Measurements from ENCODE around the gene POLD2.

Gene POLD2

GRCh38 chr7:44114586-44115310 is 8.6 kb downstream of the POLD2 start:
- H3K4me1 ChIP-seq (ENCODE audit: control insufficient read depth, low read length), result 0 out of 2 replicates have a peak, but pooled peaks cover 3% of the 10 kb centered on the region
- H3K27ac ChIP-seq (ENCODE audit: low read depth, low read length), result no peak overlapping the region
- H3K36me3 ChIP-seq (ENCODE audit: control insufficient read depth, low read length), result peaks cover 60% of the 10 kb centered on the region
- H3K4me2 ChIP-seq (ENCODE audit: low read length), result no peak overlapping the region
- H3K4me3 ChIP-seq (ENCODE audit: low read length), result no peak overlapping the region
- no peaks in the 10 kb centered on the region for H3F3A ChIP-seq (ENCODE audit: control insufficient read depth, insufficient read depth)
- H3K79me2 ChIP-seq (ENCODE audit: control insufficient read depth, low read length), result peaks cover 19% of the 10 kb centered on the region
- no peaks in the 10 kb centered on the region for H3K9me3 ChIP-seq (ENCODE audit: control insufficient read depth, insufficient read depth, low read length)
- H3K9me2 ChIP-seq (replicated peaks; ENCODE audit: control insufficient read depth, low read length), result no peaks in the 10 kb centered on the region
- H4K20me1 ChIP-seq (ENCODE audit: control insufficient read depth, insufficient read depth, low read depth, low read length), result no peaks in the 10 kb centered on the region
- H3K27me3 ChIP-seq (ENCODE audit: control insufficient read depth, low read length), result no peaks in the 10 kb centered on the region
- no peak for TF ChIP-seq EZH2phosphoT487 (IDR thresholded peaks at IDR 0.05; ENCODE audit: borderline replicate concordance, low read length)
- TF ChIP-seq, protein P1, sequence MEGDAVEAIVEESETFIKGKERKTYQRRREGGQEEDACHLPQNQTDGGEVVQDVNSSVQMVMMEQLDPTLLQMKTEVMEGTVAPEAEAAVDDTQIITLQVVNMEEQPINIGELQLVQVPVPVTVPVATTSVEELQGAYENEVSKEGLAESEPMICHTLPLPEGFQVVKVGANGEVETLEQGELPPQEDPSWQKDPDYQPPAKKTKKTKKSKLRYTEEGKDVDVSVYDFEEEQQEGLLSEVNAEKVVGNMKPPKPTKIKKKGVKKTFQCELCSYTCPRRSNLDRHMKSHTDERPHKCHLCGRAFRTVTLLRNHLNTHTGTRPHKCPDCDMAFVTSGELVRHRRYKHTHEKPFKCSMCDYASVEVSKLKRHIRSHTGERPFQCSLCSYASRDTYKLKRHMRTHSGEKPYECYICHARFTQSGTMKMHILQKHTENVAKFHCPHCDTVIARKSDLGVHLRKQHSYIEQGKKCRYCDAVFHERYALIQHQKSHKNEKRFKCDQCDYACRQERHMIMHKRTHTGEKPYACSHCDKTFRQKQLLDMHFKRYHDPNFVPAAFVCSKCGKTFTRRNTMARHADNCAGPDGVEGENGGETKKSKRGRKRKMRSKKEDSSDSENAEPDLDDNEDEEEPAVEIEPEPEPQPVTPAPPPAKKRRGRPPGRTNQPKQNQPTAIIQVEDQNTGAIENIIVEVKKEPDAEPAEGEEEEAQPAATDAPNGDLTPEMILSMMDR (IDR thresholded peaks at IDR 0.05; ENCODE audit: low read depth, low read length, poor library complexity, severe bottlenecking), result no peak

GRCh38 chr7:44113764-44114354 is 9.5 kb downstream of the POLD2 start:
- Histone ChIP-seq H3K4me2 (ENCODE audit: low read length) (no peak overlapping the region), H3K27me3 (ENCODE audit: control insufficient read depth, low read length) (no peaks in the 10 kb centered on the region), H3K4me1 (ENCODE audit: control insufficient read depth, low read length) (no peaks in the 10 kb centered on the region), H3K4me3 (ENCODE audit: low read length) (no peak overlapping the region), H3K9me2 (replicated peaks; ENCODE audit: control insufficient read depth, low read length) (no peaks in the 10 kb centered on the region), H4K20me1 (ENCODE audit: control insufficient read depth, insufficient read depth, low read depth, low read length) (no peaks in the 10 kb centered on the region), H3K36me3 (ENCODE audit: control insufficient read depth, low read length) (peaks cover 51% of the 10 kb centered on the region), H3K27ac (ENCODE audit: low read depth, low read length) (no peak overlapping the region), H3K9me3 (ENCODE audit: control insufficient read depth, insufficient read depth, low read length) (no peaks in the 10 kb centered on the region), H3K79me2 (ENCODE audit: control insufficient read depth, low read length) (peaks cover 10% of the 10 kb centered on the region), H3F3A (ENCODE audit: control insufficient read depth, insufficient read depth) (no peaks in the 10 kb centered on the region)
- no peak for TF ChIP-seq EZH2phosphoT487 (IDR thresholded peaks at IDR 0.05; ENCODE audit: borderline replicate concordance, low read length)
- TF ChIP-seq, protein P1 (IDR thresholded peaks at IDR 0.05; ENCODE audit: low read depth, low read length, poor library complexity, severe bottlenecking), result no peak

DNA sequence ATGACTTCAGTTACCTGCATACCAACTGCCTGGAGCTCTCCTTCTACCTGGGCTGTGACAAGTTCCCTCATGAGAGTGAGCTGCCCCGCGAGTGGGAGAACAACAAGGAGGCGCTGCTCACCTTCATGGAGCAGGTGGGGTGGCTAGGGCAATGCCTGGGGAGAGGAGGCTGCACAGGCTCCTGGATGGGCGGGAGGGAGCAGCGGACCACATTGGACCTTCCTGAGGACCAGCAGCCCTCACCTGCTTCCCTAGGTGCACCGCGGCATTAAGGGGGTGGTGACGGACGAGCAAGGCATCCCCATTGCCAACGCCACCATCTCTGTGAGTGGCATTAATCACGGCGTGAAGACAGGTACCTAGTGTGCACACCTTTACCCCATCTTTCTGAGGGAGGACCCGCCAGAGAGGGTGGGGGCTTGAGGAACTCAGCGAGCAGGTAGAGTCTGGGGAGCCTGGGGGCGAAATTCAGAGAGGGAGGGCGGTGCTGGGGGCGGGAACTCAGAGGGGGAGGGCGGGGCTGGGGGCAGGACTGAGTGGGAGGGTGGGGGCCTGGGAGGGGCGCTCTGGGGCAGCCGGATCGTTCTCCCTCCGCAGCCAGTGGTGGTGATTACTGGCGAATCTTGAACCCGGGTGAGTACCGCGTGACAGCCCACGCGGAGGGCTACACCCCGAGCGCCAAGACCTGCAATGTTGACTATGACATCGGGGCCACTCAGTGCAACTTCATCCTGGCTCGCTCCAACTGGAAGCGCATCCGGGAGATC is 10.2 kb downstream of the POLD2 start:
- no peak overlapping the region for H3K4me3 ChIP-seq (ENCODE audit: low read length)
- H3K4me1 ChIP-seq (ENCODE audit: control insufficient read depth, low read length), result no peaks in the 10 kb centered on the region
- no peaks in the 10 kb centered on the region for H3F3A ChIP-seq (ENCODE audit: control insufficient read depth, insufficient read depth)
- H3K79me2 ChIP-seq (ENCODE audit: control insufficient read depth, low read length), result peaks cover 9% of the 10 kb centered on the region
- H3K36me3 ChIP-seq (ENCODE audit: control insufficient read depth, low read length), result peaks cover 47% of the 10 kb centered on the region
- H3K9me3 ChIP-seq (ENCODE audit: control insufficient read depth, insufficient read depth, low read length), result no peaks in the 10 kb centered on the region
- H3K4me2 ChIP-seq (ENCODE audit: low read length), result no peak overlapping the region
- TF ChIP-seq EZH2phosphoT487 (IDR thresholded peaks at IDR 0.05; ENCODE audit: borderline replicate concordance, low read length), result no peak
- TF ChIP-seq, protein P1 (IDR thresholded peaks at IDR 0.05; ENCODE audit: low read depth, low read length, poor library complexity, severe bottlenecking), result no peak
- H3K27me3 ChIP-seq (ENCODE audit: control insufficient read depth, low read length), result no peaks in the 10 kb centered on the region
- no peaks in the 10 kb centered on the region for H4K20me1 ChIP-seq (ENCODE audit: control insufficient read depth, insufficient read depth, low read depth, low read length)
- no peaks in the 10 kb centered on the region for H3K9me2 ChIP-seq (replicated peaks; ENCODE audit: control insufficient read depth, low read length)
- no peak overlapping the region for H3K27ac ChIP-seq (ENCODE audit: low read depth, low read length)

All from DOHH2 (cell line).